Fibroblast of skin of back (primary cell): ENCODE data around the gene ARPC1B.
"Not testable (repeated sequence)": the region's sequence is repeated elsewhere in the genome, so short reads cannot be mapped to it uniquely, and the experiment has no call there.

Experiments
- DNase-seq: peaks from one replicate; pipeline ENCODE4 v3.0.0-alpha.2; 2013

ARPC1B gene

GRCh38 chr7:99410635-99411034 is 36.1 kb downstream of the ARPC1B start:
- no peak for DNase-seq

- DNase-seq = peak; percentile 61
These were observed 41.1 kb downstream of the ARPC1B start for GRCh38 chr7:99415513-99416127.

- DNase-seq = no peak
These were observed 43.7 kb downstream of the ARPC1B start for GRCh38 chr7:99418260-99418659.

GRCh38 chr7:99419323-99420021 is 44.9 kb downstream of the ARPC1B start:
- DNase-seq = no peak

- no peak for DNase-seq
These were observed 45.7 kb downstream of the ARPC1B start for GRCh38 chr7:99420213-99420612.

GRCh38 chr7:99420986-99421385 is 46.5 kb downstream of the ARPC1B start:
- no peak for DNase-seq

- DNase-seq = no peak
These were observed 47.7 kb downstream of the ARPC1B start for GRCh38 chr7:99422186-99422585.

- no peak for DNase-seq
These were observed 48.1 kb downstream of the ARPC1B start for GRCh38 chr7:99422625-99423024.

GRCh38 chr7:99424932-99425730 is 50.6 kb downstream of the ARPC1B start:
- DNase-seq = no peak

GRCh38 chr7:99428972-99429566 is 54.5 kb downstream of the ARPC1B start:
- DNase-seq = no peak

- DNase-seq = no peak
These were observed 55.2 kb downstream of the ARPC1B start for GRCh38 chr7:99429756-99430155.

- not testable (repeated sequence) for DNase-seq
These were observed 57.4 kb downstream of the ARPC1B start for GRCh38 chr7:99431756-99432540.

GRCh38 chr7:99433158-99433557 is 58.6 kb downstream of the ARPC1B start:
- no peak for DNase-seq

- DNase-seq = no peak
These were observed 63.5 kb downstream of the ARPC1B start for GRCh38 chr7:99437946-99438572.

GRCh38 chr7:99438573-99439480 is 64.3 kb downstream of the ARPC1B start, which contains the start of the genes CPSF4 and PTCD1:
Gene CPSF4, plus strand, starts transcription at chr7:99438943. Its CDS starts 140 bp downstream, at chr7:99439083.
Gene PTCD1, minus strand, starts transcription at chr7:99438798. Its CDS starts 3,556 bp downstream, at chr7:99435242.
- peak; percentile 96 for DNase-seq

- DNase-seq = peak; percentile 17
These were observed 65.7 kb downstream of the ARPC1B start for GRCh38 chr7:99440195-99440594.
